Common myeloid progenitor, CD34-positive (primary cell): ENCODE measurements around the gene CACNA1D.

Source experiments
- CTCF ChIA-PET: fragments of 350-600 bp; sonication (Branson Sonifier 250); formaldehyde crosslinking; loops from one replicate; lab custom pipeline; 2021; ENCODE audit warnings: antibody characterized with exemption; lab: Charles Lee
- POLR2A ChIA-PET: fragments of 350-600 bp; sonication (Branson Sonifier 250); formaldehyde crosslinking; loops from one replicate; lab custom pipeline; 2021; ENCODE audit warnings: antibody characterized with exemption; lab: Charles Lee
- DNase-seq, 3 donors: peaks; one replicate each; pipeline versions ENCODE4 v3.0.0 to v3.0.0-alpha.2; 2013
- H3K27ac ChIP-seq, 2 experiments: 1 replicate in 1 of 2; 2 replicates in 1 of 2; pipeline ENCODE4 v1.7.0; 2013; ENCODE audit warnings: inconsistent platforms in 2 of 2, low read length in 2 of 2, mild to moderate bottlenecking in 2 of 2, low read depth in 1 of 2, moderate library complexity in 1 of 2; ENCODE audit not compliant: severe bottlenecking in 2 of 2, insufficient read depth in 1 of 2, poor library complexity in 1 of 2
- H3K27me3 ChIP-seq, 5 experiments: replicated peaks in 2 of 5; 1 replicate in 3 of 5; 2 replicates in 2 of 5; pipeline versions ENCODE4 v1.6.1 to v1.7.0; 2013; ENCODE audit warnings: low read length in 4 of 5, mild to moderate bottlenecking in 2 of 5, moderate library complexity in 2 of 5, inconsistent platforms in 1 of 5; ENCODE audit not compliant: insufficient read depth in 5 of 5, control insufficient read depth in 4 of 5
- H3K36me3 ChIP-seq, 4 experiments: 1 replicate in 2 of 4; 2 replicates in 2 of 4; pipeline versions ENCODE4 v1.6.1 to v1.7.0; 2013; ENCODE audit warnings: low read length in 3 of 4, control low read depth in 1 of 4, mild to moderate bottlenecking in 1 of 4; ENCODE audit not compliant: control insufficient read depth in 4 of 4, insufficient read depth in 4 of 4
- H3K4me1 ChIP-seq, 4 experiments: 1 replicate in 3 of 4; 2 replicates in 1 of 4; pipeline versions ENCODE4 v1.6.1 to v1.7.1; 2013; ENCODE audit warnings: low read length in 3 of 4, mild to moderate bottlenecking in 3 of 4, control low read depth in 1 of 4, inconsistent platforms in 1 of 4, moderate library complexity in 1 of 4; ENCODE audit not compliant: control insufficient read depth in 4 of 4, insufficient read depth in 4 of 4; ENCODE audit errors: control extremely low read depth in 1 of 4
- H3K4me3 ChIP-seq, 7 experiments: 1 replicate in 4 of 7; 2 replicates in 3 of 7; pipeline versions ENCODE4 v1.5.1 to v1.7.0; 2013; ENCODE audit warnings: mild to moderate bottlenecking in 7 of 7, low read length in 6 of 7, moderate library complexity in 6 of 7, inconsistent platforms in 2 of 7, low read depth in 2 of 7, control low read depth in 1 of 7; ENCODE audit not compliant: insufficient read depth in 4 of 7, control insufficient read depth in 1 of 7; ENCODE audit errors: extremely low read depth in 1 of 7
- H3K9me3 ChIP-seq, 5 experiments: 1 replicate in 4 of 5; 2 replicates in 1 of 5; pipeline versions ENCODE4 v1.6.1 to v1.7.1; 2013; ENCODE audit warnings: low read length in 4 of 5, mild to moderate bottlenecking in 2 of 5, inconsistent platforms in 1 of 5, low read depth in 1 of 5, moderate library complexity in 1 of 5; ENCODE audit not compliant: control insufficient read depth in 4 of 5, insufficient read depth in 2 of 5; ENCODE audit errors: control extremely low read depth in 1 of 5
- WGBS: methylation state at CpG from one replicate; pipeline ENCODE4 v1.1.5; 2013; ENCODE audit not compliant: insufficient coverage; 5-methylcytosine and 5-hydroxymethylcytosine counted together

Gene CACNA1D

GRCh38 chr3:53617893-53618523 is 123.6 kb downstream of the CACNA1D start:
- CTCF ChIA-PET: no interaction called here
- Histone ChIP-seq H3K27ac (no peak overlapping the region), H3K4me1 (no peaks in the 10 kb centered on the region), H3K4me3 (no peak overlapping the region), H3K36me3 (no peaks in the 10 kb centered on the region), H3K9me3 (no peaks in the 10 kb centered on the region), H3K27me3 (peaks cover 0 to 30% (median 7%) of the 10 kb centered on the region in 5 experiments)
- POLR2A ChIA-PET: no interaction called here
- no peak for DNase-seq
- WGBS: 97% methylated on average over 8 of the region's 8 CpGs

GRCh38 chr3:53618524-53618906 is 124.1 kb downstream of the CACNA1D start:
- WGBS: 94% methylated on average over 6 of the region's 6 CpGs
- DNase-seq: no peak
- Histone ChIP-seq H3K36me3 (no peaks in the 10 kb centered on the region), H3K4me1 (no peaks in the 10 kb centered on the region), H3K27me3 (peaks cover 0 to 30% (median 8%) of the 10 kb centered on the region in 5 experiments), H3K4me3 (no peak overlapping the region), H3K27ac (no peak overlapping the region), H3K9me3 (no peaks in the 10 kb centered on the region)
- CTCF ChIA-PET: no interaction called here
- POLR2A ChIA-PET: no interaction called here

GRCh38 chr3:53618936-53619335 is 124.5 kb downstream of the CACNA1D start:
- POLR2A ChIA-PET: no interaction called here
- Histone ChIP-seq H3K27me3 (peaks cover 0 to 31% (median 10%) of the 10 kb centered on the region in 5 experiments), H3K4me1 (no peaks in the 10 kb centered on the region), H3K4me3 (no peak overlapping the region), H3K36me3 (no peaks in the 10 kb centered on the region), H3K9me3 (no peaks in the 10 kb centered on the region), H3K27ac (no peak overlapping the region)
- 100% methylated on average over 3 of the region's 5 CpGs for WGBS
- CTCF ChIA-PET: no interaction called here
- DNase-seq: no peak

GRCh38 chr3:53624061-53624857 is 129.8 kb downstream of the CACNA1D start:
- ChIA-PET POLR2A (no interaction called here), CTCF (interaction anchor here (1.6 kb wide), 1 partner anchor 10 kb away, joined by 3 read pairs; no protein-coding TSS in a partner anchor)
- Histone ChIP-seq H3K27me3 (peaks cover 0 to 17% (median 14%) of the 10 kb centered on the region in 5 experiments), H3K27ac (no peak overlapping the region), H3K4me1 (no peaks in the 10 kb centered on the region), H3K9me3 (no peaks in the 10 kb centered on the region), H3K4me3 (no peak overlapping the region), H3K36me3 (no peaks in the 10 kb centered on the region)
- 85% methylated on average over 9 of the region's 10 CpGs for WGBS
- peak in 1 of 3 donors; percentile 3 for DNase-seq

GRCh38 chr3:53626876-53627275 is 132.5 kb downstream of the CACNA1D start:
- Histone ChIP-seq H3K36me3 (no peaks in the 10 kb centered on the region), H3K4me1 (no peaks in the 10 kb centered on the region), H3K4me3 (no peak overlapping the region), H3K27ac (no peak overlapping the region), H3K27me3 (peaks cover 0 to 13% (median 9%) of the 10 kb centered on the region in 5 experiments), H3K9me3 (peaks cover 0 to 5% (median 0%) of the 10 kb centered on the region in 5 experiments)
- WGBS: 67% methylated on average over 2 of the region's 3 CpGs
- DNase-seq: no peak
- ChIA-PET CTCF (no interaction called here), POLR2A (no interaction called here)

- WGBS: 73% methylated on average over 10 of the region's 10 CpGs
- CTCF ChIA-PET: no interaction called here
- POLR2A ChIA-PET: no interaction called here
Measured at GRCh38 chr3:53628536-53629401, 134.4 kb downstream of the CACNA1D start.

More at GRCh38 chr3:53628536-53629401, 134.4 kb downstream of the CACNA1D start:
- Histone ChIP-seq H3K9me3 (peaks cover 0 to 9% (median 0%) of the 10 kb centered on the region in 5 experiments), H3K27me3 (peaks cover 0 to 13% (median 8%) of the 10 kb centered on the region in 5 experiments), H3K36me3 (no peaks in the 10 kb centered on the region), H3K27ac (no peak overlapping the region), H3K4me1 (no peaks in the 10 kb centered on the region), H3K4me3 (no peak overlapping the region)
- no peak for DNase-seq
